IMR-90 (cell line): ENCODE results near the gene CECR2. TPM values are rescaled to one million over a fixed set of nuclear protein-coding genes. Genes with fewer than 3 reads are reported as not detected.

Source experiments
- ATAC-seq: fragments of 200-7000 bp; cut with Tn5 transposase; 2 replicates; pipeline ENCODE4 v1.9.1; 2020; ENCODE audit warnings: low read depth, mild to moderate bottlenecking, moderate library complexity
- BruUV-seq: library from RNA; stranded (reverse); fragments of 400-500 nt; replicated peaks from 2 replicates; lab custom pipeline; 2021; lab: Mats Ljungman, UMichigan
- CTCF ChIA-PET: fragments of 300-600 bp; formaldehyde crosslinking; extraction: SDS; loops from one replicate; lab custom pipeline; 2021; ENCODE audit warnings: antibody characterized with exemption; lab: Yijun Ruan, JAX
- POLR2A ChIA-PET: fragments of 300-600 bp; sonication (Branson Sonifier 250); formaldehyde crosslinking; loops from one replicate; lab custom pipeline; 2022; ENCODE audit warnings: antibody characterized with exemption; ENCODE audit not compliant: unreplicated experiment; lab: Charles Lee
- DNase-seq: peaks from one replicate; pipeline ENCODE4 v3.0.0; 2013
- H2AFZ ChIP-seq: replicated peaks from 2 replicates; pipeline ENCODE3; 2013; ENCODE audit warnings: low read length, mild to moderate bottlenecking; ENCODE audit not compliant: poor library complexity
- H2AK5ac ChIP-seq: 2 replicates; pipeline ENCODE4 v1.6.1; 2013; ENCODE audit warnings: low read depth, low read length, inconsistent platforms
- H2AK9ac ChIP-seq: replicated peaks from 2 replicates; pipeline ENCODE3; 2013; ENCODE audit warnings: mild to moderate bottlenecking, low read depth, low read length, moderate library complexity; ENCODE audit not compliant: poor library complexity
- H2BK120ac ChIP-seq: 2 replicates; pipeline ENCODE4 v1.6.1; 2013; ENCODE audit warnings: low read depth, low read length, inconsistent platforms
- H2BK15ac ChIP-seq: 3 replicates; pipeline ENCODE4 v1.6.1; 2013; ENCODE audit warnings: low read depth, low read length, inconsistent platforms
- H2BK20ac ChIP-seq: 2 replicates; pipeline ENCODE4 v1.6.1; 2013; ENCODE audit warnings: low read depth, mild to moderate bottlenecking, inconsistent platforms, low read length, moderate library complexity
- H2BK5ac ChIP-seq: 2 replicates; pipeline ENCODE4 v1.6.1; 2013; ENCODE audit warnings: mild to moderate bottlenecking, low read depth, low read length, inconsistent platforms; ENCODE audit not compliant: poor library complexity, severe bottlenecking
- H3K14ac ChIP-seq: replicated peaks from 2 replicates; pipeline ENCODE4 v1.6.1; 2013; ENCODE audit warnings: low read depth, low read length, inconsistent platforms
- H3K18ac ChIP-seq: 2 replicates; pipeline ENCODE4 v1.6.1; 2013; ENCODE audit warnings: low read depth, low read length, control low read depth
- H3K23ac ChIP-seq: 2 replicates; pipeline ENCODE4 v1.6.1; 2013; ENCODE audit warnings: low read depth, low read length, inconsistent platforms
- H3K27ac ChIP-seq: 2 replicates; pipeline ENCODE4 v1.5.1; 2013; ENCODE audit warnings: mild to moderate bottlenecking, control low read depth, low read length; ENCODE audit not compliant: insufficient read depth
- H3K27me3 ChIP-seq: 2 replicates; pipeline ENCODE4 v1.6.1; 2013; ENCODE audit warnings: low read length; ENCODE audit not compliant: control insufficient read depth, insufficient read depth
- H3K36me3 ChIP-seq: 2 replicates; pipeline ENCODE4 v1.6.1; 2013; ENCODE audit warnings: low read length, mixed read lengths; ENCODE audit not compliant: control insufficient read depth, insufficient read depth
- H3K4ac ChIP-seq: 2 replicates; pipeline ENCODE4 v1.6.1; 2013; ENCODE audit warnings: low read depth, low read length, inconsistent platforms
- H3K4me1 ChIP-seq: 2 replicates; pipeline ENCODE4 v1.6.1; 2013; ENCODE audit warnings: low read length, mixed read lengths; ENCODE audit not compliant: control insufficient read depth, insufficient read depth
- H3K4me2 ChIP-seq: 2 replicates; pipeline ENCODE4 v1.6.1; 2013; ENCODE audit warnings: low read depth, mild to moderate bottlenecking, control low read depth, low read length, moderate library complexity
- H3K4me3 ChIP-seq: 2 replicates; pipeline ENCODE4 v1.5.1; 2013; ENCODE audit warnings: low read depth, mild to moderate bottlenecking, control low read depth, low read length, moderate library complexity; ENCODE audit not compliant: insufficient read depth
- H3K56ac ChIP-seq: 2 replicates; pipeline ENCODE4 v1.6.1; 2013; ENCODE audit warnings: low read length, inconsistent platforms; ENCODE audit not compliant: insufficient read depth; ENCODE audit errors: extremely low read depth
- H3K79me1 ChIP-seq, 2 experiments: 2 replicates each; pipeline ENCODE4 v1.6.1; 2013; ENCODE audit warnings: low read length in 2 of 2, inconsistent platforms in 1 of 2, low read depth in 1 of 2
- H3K9ac ChIP-seq: 2 replicates; pipeline ENCODE4 v1.6.1; 2013; ENCODE audit warnings: low read depth, low read length, control low read depth
- H3K9me1 ChIP-seq: 2 replicates; pipeline ENCODE4 v1.6.1; 2013; ENCODE audit warnings: low read length, inconsistent platforms; ENCODE audit not compliant: insufficient read depth
- H3K9me3 ChIP-seq: 2 replicates; pipeline ENCODE4 v1.6.1; 2013; ENCODE audit warnings: low read length; ENCODE audit not compliant: control insufficient read depth, insufficient read depth
- H4K20me1 ChIP-seq: 2 replicates; pipeline ENCODE4 v1.6.1; 2013; ENCODE audit warnings: low read length, inconsistent platforms; ENCODE audit not compliant: insufficient read depth
- H4K5ac ChIP-seq: 2 replicates; pipeline ENCODE4 v1.6.1; 2013; ENCODE audit warnings: mild to moderate bottlenecking, low read depth, low read length, control low read depth
- H4K8ac ChIP-seq, 2 experiments: 2 replicates each; pipeline ENCODE4 v1.6.1; 2013; ENCODE audit warnings: low read depth in 2 of 2, low read length in 2 of 2, control low read depth in 1 of 2, inconsistent platforms in 1 of 2
- H4K91ac ChIP-seq: 2 replicates; pipeline ENCODE4 v1.6.1; 2013; ENCODE audit warnings: low read depth, low read length, inconsistent platforms; ENCODE audit not compliant: insufficient read depth
- BHLHE40 ChIP-seq: fragments of 150-350 bp; IDR thresholded peaks from 2 replicates; pipeline ENCODE4 v1.6.1; 2016; ENCODE audit warnings: mild to moderate bottlenecking, low read depth, low read length
- FOS ChIP-seq: fragments of 150-350 bp; IDR thresholded peaks from 2 replicates; pipeline ENCODE4 v1.6.1; 2016; ENCODE audit warnings: low read depth, low read length
- MXI1 ChIP-seq: IDR thresholded peaks from 2 replicates; pipeline ENCODE4 v1.6.1; 2012; ENCODE audit warnings: low read depth, mild to moderate bottlenecking, low read length, moderate library complexity, borderline replicate concordance
- RAD21 ChIP-seq: IDR thresholded peaks from 2 replicates; pipeline ENCODE4 v1.6.1; 2012; ENCODE audit warnings: low read length, improper control_type of control experiment
- RFX5 ChIP-seq: IDR thresholded peaks from 2 replicates; pipeline ENCODE4 v1.8.0; 2012; ENCODE audit warnings: low read depth, mild to moderate bottlenecking, low read length, moderate library complexity
- WGBS, 2 experiments: methylation state at CpG; one replicate each; pipeline versions ENCODE4 v1.1.5 to v1.1.7; 2013; ENCODE audit warnings: missing lambda C conversion rate in 2 of 2; ENCODE audit not compliant: insufficient read length in 1 of 2; ENCODE audit errors: extremely low coverage in 2 of 2; 5-methylcytosine and 5-hydroxymethylcytosine counted together
- dilution Hi-C: fragments of 300-500 bp; cut with HindIII; formaldehyde crosslinking; loops from one replicate; pipeline ENCODE4 v1.14.3; 2018; ENCODE audit warnings: low sequenced_read_pairs; ENCODE audit not compliant: unreplicated experiment
- in situ Hi-C: fragments of 300-500 bp; cut with MboI; formaldehyde crosslinking; loops from 3 replicates; pipeline ENCODE4 v1.14.3; 2019; ENCODE audit warnings: low sequenced_read_pairs, inconsistent platforms, mixed read lengths
- intact Hi-C: fragments of 100-400 bp; cut with micrococcal nuclease; formaldehyde crosslinking; loops from 2 replicates; pipeline ENCODE4 v1.10.0; 2022
- polyA plus RNA-seq, 3 experiments: library from polyadenylated mRNA; depleted of rRNA; stranded (reverse); fragments of >200 nt; gene quantifications; 2 replicates each; pipeline ENCODE4 v1.2.3, GENCODE V29; 2012; ENCODE audit warnings: low replicate concordance in 1 of 3
- total RNA-seq: library from RNA; depleted of rRNA; stranded (reverse); fragments of >200 nt; gene quantifications from 2 replicates; pipeline ENCODE4 v1.2.3, GENCODE V29; 2012
- TF ChIP-seq, protein P1 (sequence below): conservative IDR thresholded peaks from 2 replicates; pipeline ENCODE4 v1.5.1; 2012; ENCODE audit warnings: mild to moderate bottlenecking, low read depth, low read length, improper control_type of control experiment

CECR2 gene
- total and polyA plus RNA-seq, 2 of the 4 experiments (the other 2 are of a cell fraction): under 0.01 TPM; not detected in 1

DNA sequence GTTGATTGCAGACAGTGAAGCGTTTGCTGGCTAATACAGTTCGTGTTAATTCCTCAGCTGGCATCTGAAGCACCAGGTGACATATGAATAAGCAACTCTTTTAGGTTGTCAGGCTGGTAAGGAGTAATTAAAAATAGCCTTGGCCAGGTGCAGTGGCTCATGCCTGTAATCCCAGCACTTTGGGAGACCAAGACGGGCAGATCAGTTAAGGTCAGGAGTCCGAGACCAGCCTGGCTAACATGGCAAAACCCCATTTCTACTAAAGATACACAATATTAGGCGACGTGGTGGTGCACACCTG is 74.9 kb downstream of the CECR2 start (continued):
- TF ChIP-seq BHLHE40 (no peak), RAD21 (no peak)

DNA sequence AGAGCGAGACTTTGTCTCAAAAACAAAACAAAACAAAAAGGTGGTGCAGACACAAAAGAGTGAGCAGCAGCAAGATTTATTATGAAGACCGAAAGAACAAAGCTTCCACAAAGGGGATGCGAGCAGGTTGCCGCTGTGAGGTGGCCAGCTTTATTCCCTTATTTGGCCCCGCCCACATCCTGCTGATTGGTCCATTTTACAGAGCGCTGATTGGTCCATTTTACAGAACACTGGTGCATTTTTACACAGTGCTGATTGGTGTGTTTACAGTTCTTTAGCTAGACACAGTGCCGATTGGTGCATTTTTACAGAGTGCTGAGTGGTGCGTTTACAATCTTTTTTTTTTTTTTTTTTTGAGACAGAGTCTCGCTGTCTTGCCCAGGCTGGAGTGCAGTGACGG is 77.4 kb downstream of the CECR2 start:
- ChIA-PET POLR2A (no interaction called here), CTCF (interaction anchor here (1.1 kb wide), 1 partner anchor 56 kb away, joined by 3 read pairs; no protein-coding TSS in a partner anchor)
- no peak overlapping the region for H3K27ac ChIP-seq
- no peak for DNase-seq
- intact Hi-C loops (no loop called here), in situ Hi-C loops (no loop called here), dilution Hi-C loops (no loop called here)
- no peaks in the 10 kb centered on the region for H3K9me1 ChIP-seq
- BruUV-seq: no TSS peak
- no peak overlapping the region for H3K4ac ChIP-seq
- H3K79me1 ChIP-seq: no peaks in the 10 kb centered on the region
- no peak overlapping the region for H3K4me3 ChIP-seq
- H3K9ac ChIP-seq: no peak overlapping the region
- no peak overlapping the region for H2BK120ac ChIP-seq
- 50% methylated on average over 2 of the region's 10 CpGs; no CpG with 5 or more reads in 1 of the 2 experiments for WGBS, 2 experiments
- H3K27me3 ChIP-seq: no peaks in the 10 kb centered on the region
- no peak overlapping the region for H2BK20ac ChIP-seq
- no peaks in the 10 kb centered on the region for H3K9me3 ChIP-seq
- no peak overlapping the region for H3K14ac ChIP-seq
- H4K91ac ChIP-seq: no peak overlapping the region
- no peak overlapping the region for H3K18ac ChIP-seq
- no peaks in the 10 kb centered on the region for H3K4me1 ChIP-seq
- H3K36me3 ChIP-seq: no peaks in the 10 kb centered on the region
- no peak overlapping the region for H3K4me2 ChIP-seq
- no peak overlapping the region for H4K8ac ChIP-seq
- no peak overlapping the region for H3K23ac ChIP-seq
- H4K5ac ChIP-seq: no peak overlapping the region
- H4K20me1 ChIP-seq: no peaks in the 10 kb centered on the region
- H3K56ac ChIP-seq: no peak overlapping the region
- no peak overlapping the region for H2AK9ac ChIP-seq
- no peak overlapping the region for H2BK5ac ChIP-seq
- no peak overlapping the region for H2AK5ac ChIP-seq
- H2BK15ac ChIP-seq: no peak overlapping the region
- TF ChIP-seq RFX5 (no peak), BHLHE40 (no peak), MXI1 (no peak), RAD21 (no peak), FOS (no peak)
- TF ChIP-seq, protein P1, sequence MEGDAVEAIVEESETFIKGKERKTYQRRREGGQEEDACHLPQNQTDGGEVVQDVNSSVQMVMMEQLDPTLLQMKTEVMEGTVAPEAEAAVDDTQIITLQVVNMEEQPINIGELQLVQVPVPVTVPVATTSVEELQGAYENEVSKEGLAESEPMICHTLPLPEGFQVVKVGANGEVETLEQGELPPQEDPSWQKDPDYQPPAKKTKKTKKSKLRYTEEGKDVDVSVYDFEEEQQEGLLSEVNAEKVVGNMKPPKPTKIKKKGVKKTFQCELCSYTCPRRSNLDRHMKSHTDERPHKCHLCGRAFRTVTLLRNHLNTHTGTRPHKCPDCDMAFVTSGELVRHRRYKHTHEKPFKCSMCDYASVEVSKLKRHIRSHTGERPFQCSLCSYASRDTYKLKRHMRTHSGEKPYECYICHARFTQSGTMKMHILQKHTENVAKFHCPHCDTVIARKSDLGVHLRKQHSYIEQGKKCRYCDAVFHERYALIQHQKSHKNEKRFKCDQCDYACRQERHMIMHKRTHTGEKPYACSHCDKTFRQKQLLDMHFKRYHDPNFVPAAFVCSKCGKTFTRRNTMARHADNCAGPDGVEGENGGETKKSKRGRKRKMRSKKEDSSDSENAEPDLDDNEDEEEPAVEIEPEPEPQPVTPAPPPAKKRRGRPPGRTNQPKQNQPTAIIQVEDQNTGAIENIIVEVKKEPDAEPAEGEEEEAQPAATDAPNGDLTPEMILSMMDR: no peak
- no peak overlapping the region for H2AFZ ChIP-seq
- no peak for ATAC-seq
